Panc1 (cell line): ENCODE results near the gene FAM131A. TPM values are rescaled to one million over a fixed set of nuclear protein-coding genes. Genes with fewer than 3 reads are reported as not detected.

Experiments
- ATAC-seq: fragments of 200-7000 bp; cut with Tn5 transposase; 2 replicates; pipeline ENCODE4 v1.9.1; 2020; ENCODE audit warnings: mild to moderate bottlenecking, moderate library complexity
- BruUV-seq: library from RNA; stranded (reverse); fragments of 400-500 nt; replicated peaks from 2 replicates; lab custom pipeline; 2021; lab: Mats Ljungman, UMichigan
- CTCF ChIA-PET: fragments of 300-600 bp; sonication (Branson Sonifier 250); formaldehyde crosslinking; loops from one replicate; lab custom pipeline; 2022; ENCODE audit warnings: antibody characterized with exemption; lab: Charles Lee
- POLR2A ChIA-PET: fragments of 300-600 bp; sonication (Branson Sonifier 250); formaldehyde crosslinking; loops from one replicate; lab custom pipeline; 2022; ENCODE audit warnings: antibody characterized with exemption; lab: Charles Lee
- DNase-seq: peaks from one replicate; pipeline ENCODE4 v3.0.0-alpha.2; 2010; ENCODE audit warnings: low read depth, low spot score
- H3K27ac ChIP-seq: 2 replicates; pipeline ENCODE4 v1.5.1; 2011; ENCODE audit warnings: mild to moderate bottlenecking, low read length, inconsistent platforms
- H3K27me3 ChIP-seq: fragments of 200-500 bp; sonication (Bioruptor generic); 2 replicates; pipeline ENCODE4 v1.6.0; 2014; ENCODE audit warnings: low read length, inconsistent platforms; ENCODE audit not compliant: control insufficient read depth, insufficient read depth
- H3K36me3 ChIP-seq: fragments of 200-500 bp; sonication (Bioruptor generic); 2 replicates; pipeline ENCODE4 v1.5.1; 2014; ENCODE audit warnings: inconsistent platforms, mild to moderate bottlenecking, low read length, moderate library complexity; ENCODE audit not compliant: control insufficient read depth, insufficient read depth
- H3K4me1 ChIP-seq: 2 replicates; pipeline ENCODE4 v1.5.1; 2011; ENCODE audit warnings: inconsistent platforms, mild to moderate bottlenecking, low read length, moderate library complexity; ENCODE audit not compliant: control insufficient read depth, insufficient read depth
- H3K4me3 ChIP-seq, 2 experiments: 2 replicates each; pipeline ENCODE4 v1.5.1; 2011 to 2012; ENCODE audit warnings: low read depth in 2 of 2, low read length in 2 of 2, mild to moderate bottlenecking in 2 of 2, inconsistent platforms in 1 of 2, moderate library complexity in 1 of 2
- H3K9me3 ChIP-seq: fragments of 200-500 bp; sonication (Bioruptor generic); 2 replicates; pipeline ENCODE4 v1.5.1; 2014; ENCODE audit warnings: low read depth, mild to moderate bottlenecking, inconsistent platforms, low read length, moderate library complexity; ENCODE audit not compliant: control insufficient read depth, insufficient read depth
- CTCF ChIP-seq: fragments of 450-650 bp; IDR thresholded peaks from 2 replicates; pipeline ENCODE4 v1.5.1; 2017; ENCODE audit warnings: mild to moderate bottlenecking
- POLR2AphosphoS5 ChIP-seq: IDR thresholded peaks from 2 replicates; pipeline ENCODE4 v1.6.1; 2012; ENCODE audit warnings: mild to moderate bottlenecking, low read depth, low read length, moderate library complexity
- REST ChIP-seq, 2 experiments: IDR thresholded peaks; 2 replicates each; pipeline ENCODE4 v1.6.1; 2011 to 2012; ENCODE audit warnings: low read depth in 2 of 2, control low read depth in 1 of 2, low read length in 1 of 2, mild to moderate bottlenecking in 1 of 2, moderate library complexity in 1 of 2; ENCODE audit not compliant: insufficient read depth in 1 of 2
- SIN3A ChIP-seq: IDR thresholded peaks from 2 replicates; pipeline ENCODE4 v1.6.1; 2012; ENCODE audit warnings: low read depth, mild to moderate bottlenecking, low read length, moderate library complexity, borderline replicate concordance; ENCODE audit not compliant: insufficient read depth
- TCF7L2 ChIP-seq: IDR thresholded peaks from 2 replicates; pipeline ENCODE4 v1.6.1; 2011; ENCODE audit warnings: mild to moderate bottlenecking, low read depth, low read length, inconsistent platforms
- in situ Hi-C: cut with HindIII; loops from 2 replicates; pipeline ENCODE4 v1.10.0; 2016; ENCODE audit warnings: low sequenced_read_pairs, low pct_unique_long_range_greater_than_20kb
- intact Hi-C: fragments of 100-400 bp; cut with micrococcal nuclease; formaldehyde crosslinking; loops from one replicate; pipeline ENCODE4 v1.10.0; 2022; ENCODE audit not compliant: unreplicated experiment
- total RNA-seq: library from RNA; stranded (reverse); gene quantifications from one replicate; pipeline ENCODE4 v1.2.1, GENCODE V29; 2021; ENCODE audit not compliant: unreplicated experiment

FAM131A gene
- total RNA-seq, 1 experiment from 2014 or later = 30.1 TPM

GRCh38 chr3:184377882-184378445, 40.6 kb downstream of the FAM131A start, which contains the start of gene THPO:
THPO (minus strand) TSS chr3:184378207; CDS start chr3:184376259, 1,948 bp downstream.
- TF ChIP-seq POLR2AphosphoS5 (no peak), TCF7L2 (no peak), SIN3A (no peak), CTCF (no peak), REST (IDR thresholded peaks at IDR 0.05; ENCODE audit: insufficient read depth in 1 of 2, low read depth in 2 of 2, low read length in 1 of 2) (no peak)
- H3K4me1 ChIP-seq = no peaks in the 10 kb centered on the region
- intact Hi-C loops (loop anchor here (10.0 kb wide), 1 partner anchor 137 kb away; no protein-coding TSS in a partner anchor), in situ Hi-C loops (no loop called here)
- H3K9me3 ChIP-seq = no peaks in the 10 kb centered on the region
- H3K27ac ChIP-seq = no peak within 1 kb of the TSS
- no peak within 1 kb of the TSS for H3K4me3 ChIP-seq
- DNase-seq (no peak), ATAC-seq (no peak)
- no peaks in the 10 kb centered on the region for H3K36me3 ChIP-seq
- no TSS peak for BruUV-seq
- H3K27me3 ChIP-seq = peaks cover 16% of the 10 kb centered on the region
- ChIA-PET CTCF (interaction anchor here (0.7 kb wide), 2 partner anchors 137 to 164 kb away, joined by 3 to 4 read pairs; no protein-coding TSS in a partner anchor), POLR2A (no interaction called here)

GRCh38 chr3:184378651-184379357, 41.4 kb downstream of the FAM131A start:
- H3K4me1 ChIP-seq = no peaks in the 10 kb centered on the region
- in situ Hi-C loops (no loop called here), intact Hi-C loops (loop anchor here (10.0 kb wide), 1 partner anchor 136 kb away; no protein-coding TSS in a partner anchor)
- H3K27me3 ChIP-seq = peaks cover 16% of the 10 kb centered on the region
- no peak for TF ChIP-seq POLR2AphosphoS5
- no peak for TF ChIP-seq SIN3A
- no peak for TF ChIP-seq TCF7L2
- ChIA-PET CTCF (no interaction called here), POLR2A (no interaction called here)
- no peak overlapping the region for H3K4me3 ChIP-seq
- BruUV-seq = no TSS peak
- ATAC-seq (no peak), DNase-seq (no peak)
- H3K27ac ChIP-seq = no peak overlapping the region
- H3K9me3 ChIP-seq = no peaks in the 10 kb centered on the region
- no peaks in the 10 kb centered on the region for H3K36me3 ChIP-seq
